Measurements from ENCODE around the gene AFF1.

DNA sequence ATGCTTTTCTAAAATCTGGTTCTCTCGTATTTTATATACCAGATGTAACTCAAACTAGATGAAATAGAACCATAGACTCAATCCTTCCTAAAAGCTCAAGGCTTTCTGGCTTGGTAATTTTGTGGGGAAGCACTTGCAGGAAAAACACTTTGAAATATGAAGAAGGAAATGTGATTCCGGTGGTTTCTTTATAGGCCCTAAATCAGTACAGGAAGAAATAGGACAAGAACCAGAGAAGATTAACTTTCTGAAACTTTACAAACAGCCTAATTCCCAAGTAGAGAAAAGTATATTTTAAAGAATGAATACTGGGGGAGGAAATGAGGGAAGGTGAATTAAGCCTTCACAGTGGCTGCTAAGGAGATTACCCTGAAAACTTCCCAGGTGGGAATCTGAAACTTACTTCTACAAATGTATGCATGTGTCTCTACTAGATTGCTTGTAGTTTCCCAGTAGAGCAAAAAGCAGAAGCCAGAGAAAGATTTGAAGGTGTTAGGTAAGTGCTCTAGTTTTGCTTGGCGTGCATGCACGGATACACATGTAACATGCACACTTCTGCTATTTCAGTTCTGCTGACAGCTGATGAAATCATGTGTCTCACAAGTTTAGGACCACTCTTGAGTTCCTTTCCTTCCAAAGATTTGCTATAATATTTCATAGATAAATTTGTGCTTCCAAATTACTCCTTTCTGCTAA lies 92.1 kb downstream of the AFF1 start:
- TF ChIP-seq EZH2 (IDR thresholded peaks at IDR 0.05; ENCODE audit: low read length) = no peak
- TF ChIP-seq, protein P1, sequence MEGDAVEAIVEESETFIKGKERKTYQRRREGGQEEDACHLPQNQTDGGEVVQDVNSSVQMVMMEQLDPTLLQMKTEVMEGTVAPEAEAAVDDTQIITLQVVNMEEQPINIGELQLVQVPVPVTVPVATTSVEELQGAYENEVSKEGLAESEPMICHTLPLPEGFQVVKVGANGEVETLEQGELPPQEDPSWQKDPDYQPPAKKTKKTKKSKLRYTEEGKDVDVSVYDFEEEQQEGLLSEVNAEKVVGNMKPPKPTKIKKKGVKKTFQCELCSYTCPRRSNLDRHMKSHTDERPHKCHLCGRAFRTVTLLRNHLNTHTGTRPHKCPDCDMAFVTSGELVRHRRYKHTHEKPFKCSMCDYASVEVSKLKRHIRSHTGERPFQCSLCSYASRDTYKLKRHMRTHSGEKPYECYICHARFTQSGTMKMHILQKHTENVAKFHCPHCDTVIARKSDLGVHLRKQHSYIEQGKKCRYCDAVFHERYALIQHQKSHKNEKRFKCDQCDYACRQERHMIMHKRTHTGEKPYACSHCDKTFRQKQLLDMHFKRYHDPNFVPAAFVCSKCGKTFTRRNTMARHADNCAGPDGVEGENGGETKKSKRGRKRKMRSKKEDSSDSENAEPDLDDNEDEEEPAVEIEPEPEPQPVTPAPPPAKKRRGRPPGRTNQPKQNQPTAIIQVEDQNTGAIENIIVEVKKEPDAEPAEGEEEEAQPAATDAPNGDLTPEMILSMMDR (optimal IDR thresholded peaks at IDR 0.05 in 1 of 3, IDR thresholded peaks at IDR 0.05 in 1 of 3, conservative IDR thresholded peaks at IDR 0.05 in 1 of 3; ENCODE audit: extremely low read depth in 1 of 3, insufficient read depth in 2 of 3, low read length in 3 of 3) = no peak

Measured in keratinocyte (primary cell).